H7 (cell line): ENCODE measurements around the gene SRD5A1. TPM values are rescaled to one million over a fixed set of nuclear protein-coding genes. Genes with fewer than 3 reads are reported as not detected.
"Not testable (repeated sequence)": the region's sequence is repeated elsewhere in the genome, so short reads cannot be mapped to it uniquely, and the experiment has no call there.

Experiments used
- DNase-seq: peaks from one replicate; pipeline ENCODE4 v3.0.0; 2012
- H3K27me3 ChIP-seq: 2 replicates; pipeline ENCODE4 v1.6.0; 2011; ENCODE audit warnings: mild to moderate bottlenecking, low read length; ENCODE audit not compliant: control insufficient read depth, insufficient read depth
- H3K36me3 ChIP-seq: replicated peaks from 2 replicates; pipeline ENCODE4 v1.5.1; 2011; ENCODE audit warnings: low read length; ENCODE audit not compliant: control insufficient read depth, insufficient read depth
- H3K4me3 ChIP-seq: 2 replicates; pipeline ENCODE4 v1.5.1; 2011; ENCODE audit warnings: low read depth, mild to moderate bottlenecking, control low read depth, low read length, moderate library complexity; ENCODE audit not compliant: insufficient read depth
- total RNA-seq: library from RNA; depleted of rRNA; stranded (reverse); fragments of >200 nt; shearing (Covaris generic); gene quantifications from 2 replicates; pipeline ENCODE4 v1.2.3, GENCODE V29; 2014

The SRD5A1 gene
- total RNA-seq, 1 experiment from 2014 or later = 17.1 TPM

DNA sequence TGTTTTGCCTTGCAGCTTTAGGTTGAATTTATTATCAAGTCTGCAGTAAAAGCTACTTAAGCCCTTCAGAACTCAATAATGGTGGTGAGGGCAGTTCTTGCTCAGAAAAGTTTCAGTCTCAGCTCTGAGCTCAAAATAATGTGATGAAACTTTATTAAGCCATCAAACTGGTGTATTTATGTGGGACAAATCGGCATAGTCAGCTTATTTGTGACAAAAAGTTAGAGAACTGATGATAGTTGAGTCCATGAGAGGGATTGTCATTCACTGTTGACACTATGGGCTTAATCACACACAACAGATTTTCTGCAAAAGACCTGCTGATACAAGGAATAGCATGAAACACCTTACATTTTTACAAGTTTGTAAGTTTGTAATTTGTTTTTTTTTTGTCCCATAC is 9.4 kb downstream of the SRD5A1 start:
- Histone ChIP-seq H3K36me3 (no peaks in the 10 kb centered on the region; the same call in none of the 2 replicates), H3K4me3 (no peak overlapping the region), H3K27me3 (no peaks in the 10 kb centered on the region)
- no peak for DNase-seq

DNA sequence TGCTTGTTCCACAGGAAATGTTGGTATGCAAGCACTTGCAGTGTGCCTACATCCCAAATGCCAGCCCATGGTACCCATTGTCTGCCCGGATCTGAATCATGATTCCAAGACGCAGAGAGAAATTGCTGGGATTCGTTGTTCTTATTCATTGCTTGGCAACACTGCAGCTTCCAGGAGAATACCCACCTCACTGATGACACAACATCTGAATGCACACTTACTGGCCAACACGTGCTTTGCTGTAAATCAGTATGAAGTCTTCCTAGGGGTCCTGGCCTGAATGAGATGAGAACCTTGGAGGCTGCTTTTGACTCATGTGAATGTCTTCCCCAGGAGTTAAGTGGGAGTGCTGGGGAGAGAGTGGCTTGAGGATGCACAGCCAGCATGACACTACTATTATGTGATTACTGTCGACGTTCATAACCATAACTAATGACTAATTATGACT is 11.6 kb downstream of the SRD5A1 start:
- no peak for DNase-seq
- Histone ChIP-seq H3K27me3 (no peaks in the 10 kb centered on the region), H3K4me3 (no peak overlapping the region), H3K36me3 (no peaks in the 10 kb centered on the region; the same call in none of the 2 replicates)

DNA sequence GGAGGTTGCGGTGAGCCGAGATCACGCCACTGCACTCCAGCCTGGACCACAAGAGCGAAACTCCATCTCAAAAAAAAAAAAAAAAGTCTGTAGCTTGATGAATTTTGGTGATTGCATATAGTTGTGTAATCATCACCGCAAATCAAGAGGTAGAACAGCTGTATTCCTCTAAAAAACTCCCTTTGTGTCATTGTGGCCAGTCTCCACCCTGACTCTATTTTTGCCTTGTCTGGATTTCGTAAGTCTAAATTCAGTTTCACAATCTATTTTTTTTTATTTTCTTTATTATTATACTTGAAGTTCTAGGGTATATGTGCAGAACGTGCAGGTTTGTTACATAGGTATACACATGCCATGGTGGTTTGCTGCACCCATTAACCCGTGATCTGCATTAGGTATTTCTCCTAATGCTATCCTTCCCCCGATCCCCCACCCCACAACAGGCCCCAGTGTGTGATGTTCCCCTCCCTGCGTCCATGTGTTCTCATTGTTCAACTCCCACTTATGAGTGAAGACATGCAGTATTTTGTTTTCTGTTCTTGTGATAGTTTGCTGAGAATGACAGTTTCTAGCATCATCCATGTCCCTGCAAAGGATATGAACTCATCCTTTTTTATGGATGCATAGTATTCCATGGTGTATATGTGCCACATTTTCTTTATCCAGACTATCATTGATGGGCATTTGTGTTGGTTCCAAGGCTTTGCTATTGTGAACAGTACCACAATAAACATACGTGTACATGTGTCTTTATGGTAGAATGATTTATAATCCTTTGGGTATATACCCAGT is 12.5 kb downstream of the SRD5A1 start:
- H3K4me3 ChIP-seq = not testable (repeated sequence)

DNA sequence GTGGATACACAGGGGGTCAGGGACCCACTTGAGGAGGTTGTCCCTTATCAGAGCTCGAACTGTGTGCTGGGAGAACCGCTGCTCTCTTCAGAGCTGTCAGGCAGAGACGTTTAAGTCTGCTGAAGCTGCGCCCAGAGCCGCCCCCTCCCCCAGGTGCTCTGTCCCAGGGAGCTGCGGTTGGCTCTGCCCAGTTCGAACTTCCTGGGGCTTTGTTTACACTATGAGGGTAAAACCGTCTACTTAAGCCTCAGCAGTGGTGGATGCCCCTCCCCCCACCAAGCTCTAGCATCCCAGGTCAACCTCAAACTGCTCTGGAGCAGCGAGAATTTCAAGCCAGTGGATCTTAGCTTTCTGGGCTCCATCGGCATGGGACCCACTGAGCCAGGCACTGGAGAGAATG is 15.9 kb downstream of the SRD5A1 start:
- Histone ChIP-seq H3K36me3 (no peaks in the 10 kb centered on the region; the same call in 1 of the 2 replicates), H3K27me3 (no peaks in the 10 kb centered on the region), H3K4me3 (no peak overlapping the region)
- DNase-seq = peak; percentile 56

More for the DNA sequence above, 12.5 kb downstream of the SRD5A1 start:
- not testable (repeated sequence) for H3K36me3 ChIP-seq, DNase-seq, H3K27me3 ChIP-seq

DNA sequence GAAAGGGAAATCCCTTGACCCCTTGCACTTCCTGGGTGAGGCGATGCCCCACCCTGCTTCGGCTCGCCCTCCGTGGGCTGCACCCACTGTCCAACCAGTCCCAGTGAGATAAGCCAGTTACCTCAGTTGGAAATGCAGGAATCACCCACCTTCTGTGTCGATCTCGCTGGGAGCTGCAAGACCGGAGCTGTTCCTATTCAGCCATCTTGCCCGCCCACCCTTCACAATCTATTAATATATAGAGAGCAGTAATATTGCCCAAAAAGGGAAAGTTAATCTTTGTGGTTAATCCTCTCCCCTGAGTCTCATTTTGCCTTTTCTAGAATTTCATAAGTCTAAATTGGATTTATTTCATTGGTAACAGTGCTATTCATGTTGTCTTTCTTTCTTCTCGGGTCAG is 16.4 kb downstream of the SRD5A1 start:
- H3K4me3 ChIP-seq = no peak overlapping the region
- DNase-seq = no peak
- H3K36me3 ChIP-seq = no peaks in the 10 kb centered on the region; the same call in 1 of the 2 replicates
- H3K27me3 ChIP-seq = no peaks in the 10 kb centered on the region

DNA sequence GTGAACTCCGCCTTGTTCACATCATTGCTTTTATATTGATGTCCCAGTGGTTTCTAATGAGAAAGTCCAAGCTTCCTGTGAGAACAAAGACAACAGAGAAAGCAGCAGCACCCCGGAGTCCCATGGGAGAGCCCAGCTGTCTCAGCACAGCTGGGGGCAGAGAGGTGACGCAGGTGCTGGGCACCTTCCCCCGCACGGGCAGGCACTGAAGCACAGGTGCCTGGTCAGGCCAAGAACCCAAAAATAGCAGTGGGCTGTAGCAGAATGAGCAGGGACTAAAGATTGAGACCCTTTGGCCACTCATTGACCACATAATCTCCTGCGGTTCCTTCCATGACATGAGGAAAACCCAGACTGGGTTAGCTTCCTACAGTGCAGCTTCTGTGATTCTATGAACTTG is 18.8 kb downstream of the SRD5A1 start:
- no peak for DNase-seq

DNA sequence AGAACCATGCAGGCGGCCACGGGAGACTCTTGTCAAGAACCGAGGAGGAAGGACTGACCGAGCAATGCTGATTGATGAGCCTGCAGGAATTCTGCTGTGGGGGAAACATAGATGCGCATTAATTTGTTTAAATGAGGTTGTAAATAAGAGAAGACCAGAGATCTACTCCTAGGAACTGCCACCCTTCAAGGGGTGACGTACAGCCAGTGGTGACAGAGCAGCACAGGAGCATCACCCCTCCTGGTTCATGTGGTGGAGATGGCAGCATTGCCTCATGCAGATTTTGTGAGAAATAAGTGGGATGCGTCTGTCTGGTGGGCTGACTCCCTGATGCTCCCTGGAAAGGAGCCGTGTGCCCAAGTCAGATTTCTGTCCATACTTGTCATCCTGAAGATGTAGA is 22.2 kb downstream of the SRD5A1 start:
- H3K36me3 ChIP-seq = no peaks in the 10 kb centered on the region; the same call in 1 of the 2 replicates
- no peaks in the 10 kb centered on the region for H3K27me3 ChIP-seq
- H3K4me3 ChIP-seq = no peak overlapping the region
- DNase-seq = no peak

More for the DNA sequence above, 18.8 kb downstream of the SRD5A1 start:
- H3K4me3 ChIP-seq = no peak overlapping the region
- H3K36me3 ChIP-seq = no peaks in the 10 kb centered on the region
- H3K27me3 ChIP-seq = no peaks in the 10 kb centered on the region

DNA sequence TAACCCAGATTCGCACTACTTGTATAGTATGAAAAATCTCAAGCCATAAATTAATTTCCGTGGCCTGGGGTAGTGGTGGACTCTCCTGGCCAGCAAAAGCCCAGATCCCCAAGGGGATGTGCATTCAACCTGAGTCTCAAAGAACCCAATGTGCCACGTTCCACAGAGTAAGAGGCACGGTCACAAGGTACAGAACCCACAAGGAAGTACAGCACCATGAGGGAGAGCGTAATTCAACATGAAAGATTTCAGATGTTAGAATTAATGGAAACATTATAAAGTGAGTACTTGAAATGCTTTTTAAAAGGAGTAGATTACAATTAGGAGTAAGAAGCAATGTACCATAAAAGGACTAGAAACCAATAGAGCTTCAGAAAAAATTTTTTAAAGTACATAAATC is 23.4 kb downstream of the SRD5A1 start:
- no peak overlapping the region for H3K4me3 ChIP-seq
- no peaks in the 10 kb centered on the region; the same call in 1 of the 2 replicates for H3K36me3 ChIP-seq
- H3K27me3 ChIP-seq = no peaks in the 10 kb centered on the region
- no peak for DNase-seq

DNA sequence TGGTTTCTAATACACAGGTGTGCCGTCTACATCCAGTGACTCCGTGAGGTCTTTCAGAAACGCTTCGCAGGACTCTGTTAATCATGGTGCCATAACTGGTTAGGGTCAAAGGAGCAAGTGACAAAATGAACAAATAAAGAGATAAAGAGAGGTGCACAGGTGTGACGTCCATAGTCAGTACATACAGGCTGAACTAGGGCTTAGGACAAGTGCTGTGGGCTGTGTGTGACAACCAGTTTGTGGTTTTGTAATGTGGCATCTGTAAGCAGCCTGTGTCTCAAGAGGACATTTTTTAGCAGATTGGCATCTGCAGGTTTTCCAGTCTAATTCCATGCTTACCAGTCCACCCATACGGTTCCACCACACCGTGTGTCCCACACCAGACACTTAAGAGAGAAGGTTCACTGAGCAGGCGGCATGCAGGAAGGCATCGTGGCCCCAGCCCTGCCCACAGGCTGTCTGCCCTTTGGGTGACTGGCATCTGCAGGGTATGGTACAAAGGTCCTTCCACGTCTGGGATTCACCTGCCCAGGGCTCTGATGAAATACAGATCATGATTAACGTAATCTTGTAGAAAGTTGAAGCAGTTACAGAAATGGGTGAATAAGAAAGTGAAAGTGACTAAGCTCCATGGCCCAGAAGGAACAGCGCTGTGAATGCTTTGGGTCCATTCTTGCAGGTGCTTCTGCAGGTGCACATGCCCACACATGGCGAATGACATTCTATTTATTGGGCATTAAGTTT is 26.9 kb downstream of the SRD5A1 start:
- no peak for DNase-seq
- no peak overlapping the region for H3K4me3 ChIP-seq
- no peaks in the 10 kb centered on the region for H3K27me3 ChIP-seq
- no peaks in the 10 kb centered on the region; the same call in 1 of the 2 replicates for H3K36me3 ChIP-seq

DNA sequence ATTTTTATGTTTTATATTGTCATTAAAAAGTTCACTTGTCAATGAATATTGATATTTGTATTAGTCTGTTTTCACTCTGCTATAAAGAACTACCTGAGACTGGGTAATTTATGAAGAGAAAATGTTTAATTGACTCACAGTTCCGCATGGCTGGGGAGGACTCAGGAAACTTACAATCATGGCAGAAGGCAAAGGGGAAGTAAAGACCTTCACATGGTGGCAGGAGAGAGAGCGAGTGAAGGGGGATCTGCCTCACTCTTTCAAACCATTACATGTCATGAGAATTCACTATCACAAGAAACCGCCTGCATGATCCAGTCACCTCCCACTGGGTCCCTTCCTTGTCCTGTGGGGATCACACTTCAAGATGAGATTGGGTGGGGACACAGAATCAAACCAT is 27.4 kb downstream of the SRD5A1 start:
- no peak for DNase-seq
- Histone ChIP-seq H3K4me3 (no peak overlapping the region), H3K27me3 (no peaks in the 10 kb centered on the region), H3K36me3 (no peaks in the 10 kb centered on the region; the same call in 1 of the 2 replicates)

DNA sequence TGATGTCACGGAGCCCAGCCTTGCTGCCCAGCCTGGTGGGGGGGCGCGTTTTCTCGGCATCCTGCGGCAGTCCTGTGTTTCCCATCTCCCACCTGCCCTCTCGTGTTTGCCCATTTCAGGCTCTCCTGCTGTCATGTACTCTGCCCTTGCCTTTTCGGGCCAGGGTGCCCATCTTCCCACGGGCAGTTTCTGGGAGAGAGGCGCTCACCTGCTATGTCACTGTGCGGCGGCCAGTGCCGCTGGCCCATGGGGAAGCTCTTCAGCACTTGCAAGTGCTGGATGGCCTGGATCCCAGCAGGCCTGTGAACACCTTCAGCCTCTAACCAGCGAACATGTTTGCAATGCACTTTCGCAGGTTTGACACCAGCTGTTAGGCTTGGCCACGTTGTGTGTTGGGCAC is 33.5 kb downstream of the SRD5A1 start:
- no peaks in the 10 kb centered on the region for H3K27me3 ChIP-seq
- no peak for DNase-seq
- no peak overlapping the region for H3K4me3 ChIP-seq
- no peaks in the 10 kb centered on the region; the same call in 1 of the 2 replicates for H3K36me3 ChIP-seq

DNA sequence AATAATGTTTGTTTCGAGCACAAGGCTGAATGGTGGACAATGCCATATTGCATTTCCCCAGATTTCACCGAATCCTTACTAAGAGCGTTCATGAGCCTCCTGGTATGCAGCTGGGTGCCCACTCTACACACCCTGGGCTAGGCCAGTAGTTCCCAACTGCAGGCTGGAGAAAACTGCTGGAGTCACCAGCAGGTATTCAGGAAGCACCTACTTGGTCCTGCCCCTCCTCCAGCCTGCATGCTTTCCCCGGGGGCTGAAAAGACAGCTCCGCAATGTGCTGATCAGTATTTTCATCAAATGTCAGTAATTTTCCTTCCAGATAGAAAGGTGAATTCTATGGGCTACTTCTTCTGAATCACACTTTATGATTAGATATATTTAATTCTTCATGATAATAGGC is 34.4 kb downstream of the SRD5A1 start:
- peak; percentile 57 for DNase-seq
- no peaks in the 10 kb centered on the region for H3K27me3 ChIP-seq
- no peak overlapping the region for H3K4me3 ChIP-seq
- no peaks in the 10 kb centered on the region; the same call in 1 of the 2 replicates for H3K36me3 ChIP-seq

DNA sequence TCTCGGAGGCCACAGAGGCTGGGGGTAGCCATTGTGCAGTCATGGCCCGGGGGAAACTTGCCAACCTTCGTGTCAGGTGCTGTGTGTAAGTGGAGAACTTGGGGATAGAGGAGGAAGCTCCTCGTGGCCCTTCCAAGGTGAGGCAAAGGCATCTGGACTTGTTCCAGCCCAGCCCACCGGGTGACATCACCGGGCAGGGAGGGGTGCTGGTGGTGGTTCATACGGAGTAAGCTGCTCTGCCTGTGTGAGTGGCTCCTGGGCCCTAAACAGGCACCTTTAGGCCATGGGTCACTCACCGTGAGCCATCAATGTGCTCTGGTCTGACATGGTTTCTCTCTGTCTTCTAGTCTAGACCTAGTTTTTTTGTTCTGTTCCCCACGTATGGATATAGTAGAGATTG is 35.5 kb downstream of the SRD5A1 start:
- not testable (repeated sequence) for H3K36me3 ChIP-seq, H3K4me3 ChIP-seq, H3K27me3 ChIP-seq, DNase-seq

DNA sequence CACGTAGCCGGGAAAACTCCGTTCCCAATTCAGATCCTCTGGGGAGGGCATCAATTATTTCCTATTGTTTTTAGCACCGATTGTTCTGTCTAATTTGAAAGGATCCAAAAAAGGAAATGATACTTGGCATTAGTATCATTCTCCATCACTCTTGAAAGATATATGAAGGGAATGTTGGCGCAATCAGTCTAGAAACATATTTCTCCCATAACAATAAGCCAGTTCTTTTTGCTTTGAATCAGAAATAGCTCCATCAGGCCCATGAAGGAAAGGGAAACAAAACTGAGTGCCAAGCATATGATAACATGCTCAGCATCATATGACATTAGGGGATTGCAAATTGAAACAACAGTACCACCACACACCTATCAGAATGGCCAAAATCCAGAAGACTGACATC is 39.8 kb downstream of the SRD5A1 start:
- Histone ChIP-seq H3K4me3 (no peak overlapping the region), H3K36me3 (no peaks in the 10 kb centered on the region), H3K27me3 (no peaks in the 10 kb centered on the region)
- no peak for DNase-seq

DNA sequence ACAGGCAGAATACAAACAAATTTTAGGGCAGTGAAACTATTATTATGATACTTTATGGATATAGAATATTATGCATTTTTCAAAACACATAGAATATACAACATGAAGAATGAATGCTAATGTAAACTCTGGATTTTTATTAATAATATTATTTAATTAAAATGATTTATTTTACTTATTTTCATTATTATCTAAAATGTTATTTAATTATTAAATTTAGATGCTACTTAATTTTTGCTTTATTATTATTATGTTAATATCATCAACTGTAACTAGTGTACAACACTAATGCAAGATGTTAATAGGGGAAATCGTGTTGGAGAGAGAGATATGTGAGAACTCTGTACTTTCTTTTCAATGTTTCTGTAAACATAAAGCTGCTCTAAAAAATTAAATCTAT is 40.7 kb downstream of the SRD5A1 start:
- Histone ChIP-seq H3K4me3 (no peak overlapping the region), H3K36me3 (no peaks in the 10 kb centered on the region), H3K27me3 (no peaks in the 10 kb centered on the region)
- DNase-seq = no peak
